Putamen (tissue), 1 donor: ENCODE results near the gene VPS52.
"Not testable (repeated sequence)": the region's sequence is repeated elsewhere in the genome, so short reads cannot be mapped to it uniquely, and the experiment has no call there.

Source experiments
- DNase-seq: peaks from one replicate; pipeline ENCODE4 v3.0.0-alpha.2; 2016; ENCODE audit warnings: low spot score

Gene VPS52

DNA sequence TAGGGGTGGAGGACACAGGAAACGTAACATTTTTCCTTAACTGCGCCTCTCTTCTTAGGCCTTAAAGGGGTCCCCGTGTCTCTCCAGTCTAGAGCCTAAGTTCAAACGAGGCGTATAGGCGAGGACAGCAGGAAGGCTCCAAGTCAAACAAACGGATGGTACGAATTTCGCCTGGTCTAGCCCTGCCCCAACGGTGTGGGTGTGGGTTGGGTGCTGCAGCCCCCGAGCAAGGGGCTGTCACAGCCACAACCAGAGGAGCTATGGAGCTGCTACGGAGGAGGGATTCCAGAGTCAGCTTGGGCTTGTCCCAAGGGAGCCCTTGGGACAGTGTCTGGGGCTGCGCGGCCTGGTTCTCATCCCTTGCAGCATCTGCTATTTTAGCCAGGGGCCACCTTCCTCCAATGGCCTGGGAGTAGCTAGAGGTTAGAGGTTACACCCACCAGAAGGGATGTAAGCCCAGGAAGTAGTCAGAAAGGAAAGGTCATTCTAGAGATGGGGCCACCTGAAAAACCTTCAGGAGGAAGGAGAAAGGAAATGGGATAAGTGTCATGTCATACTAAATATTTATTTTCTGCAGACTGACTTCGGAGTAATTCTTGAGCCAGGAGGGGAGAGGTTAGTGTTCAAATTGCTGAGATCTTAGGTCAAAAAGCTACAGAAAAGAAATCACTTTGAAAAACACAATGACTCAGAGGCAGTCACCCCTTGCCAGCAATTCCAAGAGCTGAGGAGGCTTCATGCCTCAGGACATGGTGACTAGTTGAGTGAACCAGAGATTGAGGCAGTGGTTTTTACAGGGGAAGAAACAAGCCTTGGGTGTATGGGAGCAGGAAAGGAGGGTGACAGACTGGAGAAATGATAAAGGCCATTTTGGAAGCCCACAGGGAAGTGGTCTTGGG, 21.7 kb downstream of the VPS52 start:
- DNase-seq = no peak

DNA sequence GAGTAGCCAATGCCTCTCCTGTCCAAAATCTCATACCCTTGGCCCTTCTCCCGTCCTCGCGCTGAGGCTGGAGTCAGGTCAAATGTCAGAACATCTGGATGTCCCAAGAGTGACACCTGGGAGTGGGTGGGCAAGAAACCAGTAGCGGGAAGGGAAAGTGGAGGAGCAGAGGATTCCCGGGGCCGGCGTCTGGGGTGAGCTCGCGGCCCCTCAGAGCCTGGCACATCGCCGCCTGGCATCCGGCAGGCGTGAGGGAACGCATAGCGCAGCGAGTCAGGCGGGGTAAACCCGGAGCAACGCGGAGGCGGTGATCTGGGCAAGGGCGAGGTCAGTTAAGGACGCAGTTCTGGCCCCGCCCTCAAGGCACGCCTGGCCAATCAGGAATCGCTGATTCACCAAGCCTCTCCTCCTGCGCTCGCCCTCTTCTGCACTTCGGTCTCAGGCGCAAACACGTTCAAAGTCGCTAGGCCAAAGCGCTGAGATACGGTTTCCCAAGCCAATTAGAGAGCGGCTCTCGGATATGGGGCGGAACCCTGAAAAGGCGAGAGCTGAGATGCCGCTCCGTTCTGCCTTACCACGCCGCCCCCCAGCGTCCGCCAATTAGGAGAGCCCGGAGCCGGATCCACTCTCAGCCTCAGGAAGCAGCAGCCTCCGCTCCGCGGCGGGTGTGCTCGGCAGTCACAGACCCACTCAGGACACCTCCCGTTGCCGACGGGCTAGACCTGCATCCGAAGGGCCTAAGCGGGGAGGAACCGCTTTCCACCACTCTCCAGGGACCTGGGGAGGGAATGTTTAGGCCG, 22.5 kb downstream of the VPS52 start:
- peak; percentile 99 for DNase-seq

DNA sequence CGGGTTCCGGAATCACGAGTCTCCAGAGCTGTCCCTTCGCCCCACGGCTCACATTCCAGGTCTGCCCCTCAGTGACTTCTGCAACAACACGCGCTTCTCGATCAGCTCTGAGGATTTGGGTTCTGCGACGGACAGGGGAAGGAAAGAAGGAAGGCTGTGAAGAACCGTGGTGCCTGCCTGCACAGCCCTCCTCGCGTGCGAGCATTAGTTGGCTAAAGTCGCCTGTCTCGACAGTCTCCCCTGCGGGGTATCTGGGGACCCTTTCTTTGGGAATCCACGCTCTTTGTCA, 23.1 kb downstream of the VPS52 start:
- no peak for DNase-seq

DNA sequence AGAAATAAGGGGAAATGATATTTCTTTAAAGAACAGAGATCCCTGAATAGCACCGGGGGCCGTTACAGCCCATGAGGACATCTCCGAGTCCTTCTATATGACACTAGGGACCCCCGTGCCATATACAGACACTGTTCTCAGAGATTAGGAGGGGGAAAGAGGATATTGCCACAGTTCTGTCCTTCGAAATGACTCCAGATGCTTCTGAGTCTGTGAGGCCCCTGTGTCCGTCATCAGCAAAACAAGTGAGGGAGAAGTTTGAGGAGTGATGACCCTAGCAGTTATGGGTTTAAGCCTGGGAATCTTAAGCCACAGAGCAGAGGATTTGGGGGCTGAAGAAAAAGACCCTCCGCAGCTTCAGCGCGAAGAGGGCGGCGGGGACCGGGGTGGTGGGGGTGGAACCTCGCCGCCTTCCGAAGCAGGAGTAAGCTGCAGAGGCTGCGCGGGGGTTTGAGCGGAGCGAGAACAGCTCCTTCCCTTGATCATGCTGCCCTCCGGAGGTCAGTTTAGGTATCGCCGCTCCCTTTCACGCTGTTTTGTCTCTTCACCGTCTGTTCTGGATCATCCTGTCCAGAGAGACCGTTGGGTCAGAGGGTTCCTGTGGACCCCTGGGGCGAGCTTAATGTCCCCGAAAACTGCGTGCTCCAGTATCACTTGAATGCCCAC, 23.6 kb downstream of the VPS52 start:
- DNase-seq = peak; percentile 84

DNA sequence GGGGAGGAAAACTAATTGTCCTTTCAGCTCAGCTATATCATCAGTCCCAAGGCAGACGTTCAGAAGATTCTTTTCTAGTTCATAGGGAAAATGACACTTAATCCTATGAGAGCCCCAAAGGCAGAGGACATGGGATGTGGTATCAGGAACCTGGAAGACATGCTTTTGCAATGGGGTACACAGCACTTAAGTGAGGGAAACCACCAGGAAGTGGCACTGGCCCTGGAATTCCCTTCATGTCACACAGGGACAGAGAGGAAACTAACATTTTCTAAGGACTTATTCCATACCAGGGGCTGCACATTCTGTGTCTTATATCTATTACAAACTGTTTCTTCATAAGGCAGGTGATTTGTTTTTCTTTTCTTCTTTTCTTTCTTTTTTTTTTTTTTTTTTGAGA, 28.2 kb downstream of the VPS52 start:
- no peak for DNase-seq

DNA sequence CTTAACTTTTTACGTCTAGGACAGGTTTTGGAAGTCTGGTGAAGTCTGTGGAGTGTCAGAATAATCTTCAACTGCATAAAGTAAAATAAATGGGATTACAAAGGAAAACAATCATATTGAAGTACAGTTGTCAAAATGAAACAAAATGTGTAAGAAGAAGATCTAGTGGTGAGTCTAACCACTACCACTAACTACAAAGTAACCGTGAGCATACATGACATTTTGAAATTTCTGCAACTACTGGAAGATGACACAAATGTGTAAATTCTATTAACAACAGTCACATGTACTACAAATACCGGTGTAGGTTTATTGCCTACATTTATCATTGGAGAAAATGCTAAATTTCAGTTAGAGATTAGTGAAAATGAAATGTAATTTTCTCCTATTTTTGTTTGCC, 29.7 kb downstream of the VPS52 start:
- no peak for DNase-seq

DNA sequence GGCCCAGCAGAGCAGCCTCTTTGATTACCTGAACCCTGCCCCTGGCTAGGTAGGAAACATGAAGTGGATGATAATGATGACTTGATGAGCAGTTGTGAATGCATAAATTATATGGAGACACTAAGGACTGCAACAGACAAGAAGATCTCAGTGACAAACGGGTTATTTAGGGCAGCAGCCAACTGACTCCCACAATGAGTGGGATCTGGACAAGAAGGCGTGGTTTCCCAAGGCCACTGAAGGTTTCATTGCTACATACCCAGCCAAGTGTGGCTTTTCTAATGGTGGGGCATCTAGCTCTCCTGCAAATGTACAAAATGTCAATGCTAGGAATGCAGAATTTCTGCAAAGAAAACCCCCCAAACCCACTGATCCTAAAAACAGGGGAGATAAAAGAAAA, 33.9 kb downstream of the VPS52 start:
- no peak for DNase-seq

DNA sequence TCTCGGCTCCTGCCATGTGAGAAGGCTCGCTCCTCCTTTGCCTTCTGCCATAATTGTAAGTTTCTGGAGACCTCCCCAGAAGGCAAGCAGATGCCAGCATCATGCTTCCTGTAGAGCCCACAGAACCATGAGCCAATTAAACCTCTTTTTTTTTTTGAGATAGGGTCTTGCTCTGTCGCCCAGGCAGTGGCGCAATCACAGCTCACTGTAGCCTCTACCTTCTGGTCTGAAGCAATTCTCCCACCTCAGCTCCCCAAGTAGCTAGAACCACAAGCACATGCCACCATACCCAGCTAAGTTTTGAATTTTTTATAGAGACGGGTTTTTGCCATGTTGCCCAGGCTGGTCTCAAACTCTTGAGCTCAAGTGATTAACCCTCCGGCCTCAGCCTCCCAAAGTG, 34.8 kb downstream of the VPS52 start:
- no peak for DNase-seq

DNA sequence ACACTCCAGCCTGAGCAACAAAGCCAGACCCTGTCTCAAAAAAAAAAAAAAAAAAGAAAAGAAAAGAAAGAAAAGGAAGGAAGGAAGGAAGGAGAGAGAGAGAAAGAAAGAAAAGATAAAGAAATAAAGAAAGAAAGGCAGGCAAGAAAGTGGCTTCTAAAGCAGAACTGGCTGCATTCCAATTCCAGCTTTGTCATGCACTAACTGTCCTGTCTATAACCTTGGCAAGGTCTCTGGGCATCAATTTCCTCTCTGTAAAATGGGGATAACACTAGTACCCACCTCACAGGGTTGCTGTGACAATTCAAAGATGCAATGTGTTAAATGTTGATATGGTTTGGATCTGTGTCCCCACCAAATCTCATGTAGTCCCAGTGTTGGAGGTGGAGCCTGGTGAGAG, 35.3 kb downstream of the VPS52 start:
- DNase-seq = no peak

DNA sequence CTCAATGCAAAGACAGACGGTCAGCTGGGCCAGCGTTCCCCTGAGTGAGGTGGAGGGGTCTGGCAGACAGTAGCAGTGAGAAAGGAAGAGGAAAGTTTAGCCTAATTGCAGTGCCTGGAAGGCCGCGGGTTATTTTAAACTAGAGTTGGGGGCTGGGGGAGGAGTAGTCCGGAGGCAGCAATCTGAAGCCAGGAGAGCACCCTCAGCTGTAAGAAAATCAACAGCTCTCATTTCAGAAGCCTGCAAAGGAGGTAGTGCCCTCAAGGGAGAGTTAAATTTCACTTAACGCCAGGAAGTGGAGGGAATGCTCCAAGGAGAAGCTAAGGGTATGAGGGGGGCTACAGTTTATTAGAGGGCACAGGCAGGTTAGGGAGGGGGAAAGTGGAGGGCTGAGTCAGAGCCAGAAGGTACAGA, 36.4 kb downstream of the VPS52 start:
- DNase-seq = no peak

DNA sequence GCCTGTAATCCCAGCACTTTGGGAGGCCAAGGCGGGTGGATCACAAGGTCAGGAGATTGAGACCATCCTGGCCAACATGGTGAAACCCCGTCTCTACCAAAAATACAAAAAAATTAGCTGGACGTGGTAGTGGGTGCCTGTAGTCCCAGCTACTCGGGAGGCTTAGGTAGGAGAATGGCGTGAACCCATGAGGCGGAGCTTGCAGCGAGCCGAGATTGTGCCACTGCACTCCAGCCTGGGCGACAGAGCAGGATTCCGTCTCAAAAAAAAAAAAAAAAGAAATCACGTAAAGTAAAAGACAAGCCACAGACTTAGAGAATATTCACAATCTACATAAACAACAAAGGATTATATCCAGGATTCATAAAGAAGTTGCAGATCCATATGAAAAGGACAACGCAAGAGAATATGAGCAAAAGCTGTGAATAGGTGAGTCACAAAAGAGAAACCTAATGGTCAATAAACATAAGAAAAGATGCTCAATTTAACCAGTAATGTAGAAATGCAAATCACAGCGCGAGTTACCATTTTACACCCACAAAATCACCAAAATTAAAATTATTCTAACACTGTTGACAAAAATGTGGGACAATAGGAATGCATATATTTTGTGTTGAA, 45.1 kb downstream of the VPS52 start:
- not testable (repeated sequence) for DNase-seq

DNA sequence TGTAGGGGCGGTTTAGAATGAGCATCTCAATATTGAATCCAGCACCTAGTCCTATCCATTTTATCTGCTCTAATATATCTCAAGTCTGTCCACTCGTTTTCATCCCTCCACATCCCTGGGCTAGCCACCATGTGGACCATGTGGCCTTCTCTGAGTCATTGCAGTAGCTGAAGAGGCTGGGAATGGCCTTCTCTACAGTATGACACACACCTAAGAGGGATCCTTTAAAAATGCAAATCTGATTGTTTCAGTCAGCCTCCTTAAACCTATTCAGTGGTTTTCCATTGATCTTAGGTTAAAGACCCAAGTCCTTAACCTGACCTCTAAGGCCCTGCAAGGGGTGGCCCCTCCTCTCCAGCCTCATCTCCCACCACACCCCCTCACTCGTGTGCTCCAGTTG, 54.0 kb downstream of the VPS52 start:
- no peak for DNase-seq

DNA sequence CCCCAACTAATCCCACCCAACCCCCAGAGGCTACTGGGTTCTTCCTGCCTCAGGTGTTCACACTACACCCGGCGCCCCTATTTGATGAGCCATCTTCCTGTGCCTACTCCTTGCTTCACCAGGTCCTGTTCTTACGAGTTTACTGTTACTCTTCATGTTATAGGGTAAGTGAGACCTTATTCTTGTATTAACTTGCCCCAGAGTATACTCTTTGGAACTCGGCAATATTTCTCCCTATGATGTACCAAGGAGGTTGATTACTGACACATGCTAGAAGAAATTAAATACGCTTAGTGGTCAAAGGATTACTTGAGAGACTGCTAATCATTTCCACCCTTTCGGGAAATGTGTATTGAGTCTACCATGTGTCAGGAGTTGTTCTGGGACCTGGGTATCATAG, 54.4 kb downstream of the VPS52 start:
- DNase-seq = no peak

DNA sequence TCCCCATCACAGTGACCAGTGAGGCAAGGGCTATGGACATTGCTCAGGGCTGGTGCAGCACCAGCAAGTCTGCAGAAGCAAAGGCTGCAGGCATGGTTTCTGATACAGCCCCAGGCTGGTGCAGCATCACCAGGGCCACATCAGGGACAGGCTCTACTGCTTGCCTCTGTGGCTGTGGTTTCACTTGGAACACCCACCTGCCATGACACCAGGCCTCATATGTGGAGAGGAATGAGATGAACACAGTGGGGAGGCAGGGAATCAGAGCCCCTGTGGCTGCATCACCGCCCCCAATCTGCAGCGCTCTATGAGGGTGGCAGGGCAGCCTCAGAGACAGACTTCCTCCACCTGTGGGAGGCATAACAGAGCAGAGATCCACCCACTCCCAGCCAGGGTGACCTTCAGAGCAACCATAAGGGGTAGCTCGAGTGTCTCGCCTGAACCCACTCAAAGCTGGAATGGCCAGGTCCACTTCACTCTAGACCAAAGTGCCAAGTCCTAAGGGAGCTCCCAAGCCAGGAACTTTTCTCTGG, 55.5 kb downstream of the VPS52 start:
- no peak for DNase-seq

DNA sequence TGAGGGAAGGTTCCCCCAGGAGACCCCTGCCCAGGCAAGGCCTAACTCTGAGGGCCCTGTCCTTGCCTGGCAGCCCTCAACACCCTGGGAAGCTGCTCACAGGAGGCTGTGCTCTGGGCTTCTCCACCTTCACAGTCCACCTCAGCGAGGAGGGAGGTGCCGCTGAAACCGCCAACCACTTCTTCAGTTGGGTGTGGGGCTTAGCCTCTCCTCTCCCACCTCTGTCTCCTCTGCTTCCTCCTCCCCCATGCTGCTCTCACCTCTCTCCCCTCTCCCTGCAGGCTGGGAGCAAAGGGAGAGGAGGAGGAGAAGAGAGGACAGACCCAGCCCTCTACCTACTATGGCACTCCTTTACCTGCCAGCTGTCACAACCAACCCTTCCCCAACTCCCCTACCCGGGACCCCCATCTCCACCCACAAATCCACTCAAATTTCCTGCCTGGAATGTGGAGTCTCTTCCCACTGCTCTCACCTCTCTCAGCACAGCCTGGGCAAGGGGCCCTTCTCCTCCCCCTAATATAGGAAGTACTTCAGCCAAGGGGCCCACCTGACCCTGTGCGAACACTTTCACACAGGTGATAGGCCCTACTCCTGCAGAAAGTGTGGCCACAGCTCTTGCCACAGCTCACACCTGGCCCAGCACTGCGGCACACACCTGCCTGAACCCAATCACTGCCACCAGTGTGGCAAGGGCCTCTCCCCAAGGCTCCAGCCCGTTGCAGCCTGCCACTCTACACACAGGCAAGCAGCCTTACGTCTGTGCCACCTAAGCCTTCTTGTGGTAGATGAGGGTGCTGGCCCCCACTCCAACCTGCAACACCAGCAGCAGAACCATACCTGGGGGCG, 56.2 kb downstream of the VPS52 start:
- DNase-seq = no peak

DNA sequence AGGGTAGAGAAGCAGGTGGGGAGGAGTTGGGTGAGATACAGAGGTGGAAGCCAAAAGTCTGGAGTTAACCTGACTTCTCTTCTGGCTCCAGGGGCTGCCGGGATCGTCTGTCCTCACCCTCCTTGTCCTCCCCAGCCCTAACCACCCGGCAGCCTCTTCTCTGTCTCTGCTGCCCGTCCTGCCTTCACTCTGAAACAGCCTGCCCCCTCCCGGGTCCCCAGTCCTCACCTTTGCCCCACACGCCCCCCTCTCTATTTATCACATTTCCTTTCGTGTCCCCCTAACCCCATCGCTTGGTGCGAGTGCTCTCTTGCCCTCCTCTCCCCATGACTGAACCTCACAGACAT, 57.7 kb downstream of the VPS52 start:
- DNase-seq = no peak

DNA sequence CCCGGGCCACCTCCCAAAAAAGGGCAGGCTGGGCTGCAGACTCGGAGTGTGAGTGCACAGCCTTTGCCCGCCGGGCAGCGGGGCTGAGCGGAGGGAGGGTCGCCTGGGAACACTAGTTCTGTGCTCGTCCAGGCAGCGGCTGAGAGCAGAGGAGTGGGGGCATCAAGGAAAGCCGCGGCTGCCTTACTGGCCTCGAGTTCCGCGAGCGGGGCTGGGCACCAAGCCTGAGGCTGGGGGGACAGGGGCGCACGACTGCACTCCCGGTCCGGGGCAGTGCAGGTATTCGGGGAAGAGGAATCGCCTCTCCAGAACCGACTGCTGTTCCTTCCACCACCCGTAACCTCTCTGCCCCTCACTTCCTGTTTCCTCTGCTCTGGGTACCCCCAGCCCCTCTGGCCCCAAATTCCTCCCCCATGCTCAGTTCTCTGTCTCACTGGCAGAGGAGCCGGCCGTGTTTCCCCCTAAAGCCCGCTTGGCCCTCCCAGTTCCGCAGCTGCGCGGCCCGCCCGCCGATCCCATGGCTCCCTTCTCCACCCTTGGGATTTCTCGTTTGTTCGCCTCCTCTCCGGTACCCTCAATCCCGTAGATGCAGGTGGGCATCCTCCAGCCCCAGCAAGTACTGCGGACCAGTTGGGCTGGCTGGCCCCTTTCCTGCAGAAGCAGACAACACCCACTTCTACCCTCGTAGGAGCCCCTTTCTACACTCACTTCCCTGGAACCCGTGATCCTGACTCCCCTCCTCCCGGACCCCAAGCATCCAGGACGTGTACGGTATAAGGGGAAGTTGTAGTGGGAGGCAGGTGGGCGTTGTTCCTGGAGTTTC, 58.3 kb downstream of the VPS52 start:
- DNase-seq = no peak

DNA sequence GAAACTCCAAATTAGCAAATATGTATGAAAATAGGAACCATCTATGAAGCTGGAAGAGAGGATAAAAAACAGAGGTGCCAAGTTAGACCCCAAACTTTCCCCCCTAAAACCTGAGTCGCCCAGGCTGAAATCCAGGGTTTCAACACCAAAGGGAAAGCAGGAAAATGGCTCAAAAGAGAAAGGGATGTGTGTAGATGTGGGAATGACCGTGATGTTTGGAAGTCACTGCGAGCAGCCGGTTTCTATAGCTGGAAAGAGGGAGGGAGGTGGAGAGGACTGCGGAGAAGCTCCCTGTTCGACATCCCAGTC, 58.9 kb downstream of the VPS52 start:
- DNase-seq = no peak

DNA sequence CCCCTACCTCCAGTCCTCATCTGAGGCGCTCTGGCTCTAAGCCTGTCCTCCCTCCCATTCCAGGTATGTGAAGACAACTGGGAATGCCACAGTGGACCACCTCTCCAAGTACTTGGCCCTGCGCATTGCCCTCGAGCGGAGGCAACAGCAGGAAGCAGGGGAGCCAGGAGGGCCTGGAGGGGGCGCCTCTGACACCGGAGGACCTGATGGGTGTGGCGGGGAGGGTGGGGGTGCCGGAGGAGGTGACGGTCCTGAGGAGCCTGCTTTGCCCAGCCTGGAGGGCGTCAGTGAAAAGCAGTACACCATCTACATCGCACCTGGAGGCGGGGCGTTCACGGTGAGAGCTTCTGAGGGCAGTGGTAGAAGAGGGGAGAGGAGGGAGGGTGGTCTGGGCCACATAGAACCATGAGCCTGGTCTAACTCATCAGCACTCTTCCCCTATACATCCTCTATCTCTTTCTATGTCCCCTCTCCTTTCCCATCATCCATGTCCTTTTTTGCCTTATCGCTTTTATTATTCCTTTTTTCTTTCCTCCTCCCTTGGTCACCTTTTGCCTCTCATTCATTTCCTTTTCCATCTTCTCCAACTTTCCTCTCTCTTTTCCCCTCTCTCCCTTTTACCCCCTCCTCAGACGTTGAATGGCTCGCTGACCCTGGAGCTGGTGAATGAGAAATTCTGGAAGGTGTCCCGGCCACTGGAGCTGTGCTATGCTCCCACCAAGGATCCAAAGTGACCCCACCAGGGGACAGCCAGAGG, 59.8 kb downstream of the VPS52 start:
- DNase-seq = no peak

DNA sequence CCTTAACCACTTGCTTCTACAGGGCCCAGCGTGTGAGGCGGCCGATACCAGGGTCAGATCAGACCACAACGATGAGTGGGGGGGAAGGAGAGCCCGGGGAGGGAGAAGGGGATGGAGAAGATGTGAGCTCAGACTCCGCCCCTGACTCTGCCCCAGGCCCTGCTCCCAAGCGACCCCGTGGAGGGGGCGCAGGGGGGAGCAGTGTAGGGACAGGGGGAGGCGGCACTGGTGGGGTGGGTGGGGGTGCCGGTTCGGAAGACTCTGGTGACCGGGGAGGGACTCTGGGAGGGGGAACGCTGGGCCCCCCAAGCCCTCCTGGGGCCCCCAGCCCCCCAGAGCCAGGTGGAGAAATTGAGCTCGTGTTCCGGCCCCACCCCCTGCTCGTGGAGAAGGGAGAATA, 60.5 kb downstream of the VPS52 start:
- DNase-seq = no peak
